Measurements from ENCODE around the gene NFKB1.

NFKB1 gene

DNA sequence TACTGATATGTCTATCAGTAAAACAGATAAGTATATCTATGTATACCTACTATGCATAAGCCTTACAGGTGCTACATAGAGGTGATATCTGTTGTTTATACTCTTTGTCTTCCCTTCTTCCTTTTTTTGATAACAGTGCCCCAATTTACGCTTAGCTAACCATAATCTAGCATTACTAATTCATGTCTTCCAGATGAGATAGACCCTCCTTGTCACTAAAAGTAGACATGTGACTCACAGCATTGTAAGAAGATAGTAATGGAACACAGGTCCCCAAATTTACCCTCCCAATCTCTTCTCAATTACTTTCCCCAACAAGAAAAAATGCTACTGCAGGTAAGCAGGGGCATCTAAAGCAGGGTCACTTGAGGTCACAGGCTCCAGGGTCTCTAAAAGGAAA is 7.9 kb upstream of the NFKB1 start:
- no peak overlapping the region for H3K4me3 ChIP-seq (IDR thresholded peaks at IDR 0.05; ENCODE audit: insufficient read depth, low read depth, low read length)
- H3K9ac ChIP-seq, result no peak overlapping the region
- peaks cover 19% of the 10 kb centered on the region for H3K4me1 ChIP-seq (ENCODE audit: low read depth, poor library complexity, severe bottlenecking)
- H3K27ac ChIP-seq, result no peak overlapping the region
- no peaks in the 10 kb centered on the region for H3K27me3 ChIP-seq (ENCODE audit: insufficient read depth, low read depth)
- no peaks in the 10 kb centered on the region for H3K79me2 ChIP-seq (ENCODE audit: insufficient read depth, low read depth)
- no peak overlapping the region for H2AFZ ChIP-seq (ENCODE audit: low read depth)
- TF ChIP-seq CTCF (conservative IDR thresholded peaks at IDR 0.05; ENCODE audit: low read depth, low read length), result no peak
- H3K4me2 ChIP-seq, result no peak overlapping the region
- H3K36me3 ChIP-seq (ENCODE audit: insufficient read depth), result no peaks in the 10 kb centered on the region
- H4K20me1 ChIP-seq (ENCODE audit: insufficient read depth), result no peaks in the 10 kb centered on the region

- H4K20me1 ChIP-seq (ENCODE audit: insufficient read depth), result no peaks in the 10 kb centered on the region
- TF ChIP-seq CTCF (conservative IDR thresholded peaks at IDR 0.05; ENCODE audit: low read depth, low read length), result no peak
- H3K4me2 ChIP-seq, result peak overlapping the region; percentile 35
- no peaks in the 10 kb centered on the region for H3K79me2 ChIP-seq (ENCODE audit: insufficient read depth, low read depth)
- H3K27me3 ChIP-seq (ENCODE audit: insufficient read depth, low read depth), result no peaks in the 10 kb centered on the region
- H3K4me3 ChIP-seq (IDR thresholded peaks at IDR 0.05; ENCODE audit: insufficient read depth, low read depth, low read length), result no peak overlapping the region
- 0 out of 2 replicates have a peak overlapping the region, but pooled peaks have one; percentile 7 for H3K27ac ChIP-seq
- H3K36me3 ChIP-seq (ENCODE audit: insufficient read depth), result no peaks in the 10 kb centered on the region
- no peak overlapping the region for H3K9ac ChIP-seq
- no peak overlapping the region for H2AFZ ChIP-seq (ENCODE audit: low read depth)
- peaks cover 19% of the 10 kb centered on the region for H3K4me1 ChIP-seq (ENCODE audit: low read depth, poor library complexity, severe bottlenecking)
These were observed 7.4 kb upstream of the NFKB1 start for GRCh38 chr4:102493794-102494193.

DNA sequence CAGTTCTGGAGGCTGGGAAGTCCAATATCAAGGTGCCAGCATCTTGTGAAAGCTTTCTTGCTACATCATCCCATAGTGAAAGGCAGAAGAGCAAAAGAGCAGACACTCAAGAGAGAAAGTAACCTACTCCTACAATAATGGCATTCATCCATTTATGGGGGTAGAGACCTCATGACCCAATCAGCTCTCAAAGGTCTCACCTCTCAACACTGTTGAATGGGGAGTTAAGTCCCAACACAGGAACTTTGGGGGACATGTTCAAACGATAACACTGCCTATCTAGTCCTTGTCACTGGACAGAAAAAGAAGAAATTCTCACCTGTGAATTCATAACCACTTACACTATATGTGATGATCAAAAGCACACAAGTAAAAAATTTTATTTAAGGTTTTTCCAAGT is 6.6 kb upstream of the NFKB1 start:
- 0 out of 2 replicates have a peak overlapping the region, but pooled peaks have one; percentile 35 for H3K4me2 ChIP-seq
- no peaks in the 10 kb centered on the region for H4K20me1 ChIP-seq (ENCODE audit: insufficient read depth)
- H2AFZ ChIP-seq (ENCODE audit: low read depth), result no peak overlapping the region
- no peak for TF ChIP-seq CTCF (conservative IDR thresholded peaks at IDR 0.05; ENCODE audit: low read depth, low read length)
- H3K36me3 ChIP-seq (ENCODE audit: insufficient read depth), result no peaks in the 10 kb centered on the region
- H3K27me3 ChIP-seq (ENCODE audit: insufficient read depth, low read depth), result no peaks in the 10 kb centered on the region
- no peak overlapping the region for H3K27ac ChIP-seq
- H3K4me3 ChIP-seq (IDR thresholded peaks at IDR 0.05; ENCODE audit: insufficient read depth, low read depth, low read length), result no peak overlapping the region
- peaks cover 19% of the 10 kb centered on the region for H3K4me1 ChIP-seq (ENCODE audit: low read depth, poor library complexity, severe bottlenecking)
- H3K9ac ChIP-seq, result no peak overlapping the region
- no peaks in the 10 kb centered on the region for H3K79me2 ChIP-seq (ENCODE audit: insufficient read depth, low read depth)

DNA sequence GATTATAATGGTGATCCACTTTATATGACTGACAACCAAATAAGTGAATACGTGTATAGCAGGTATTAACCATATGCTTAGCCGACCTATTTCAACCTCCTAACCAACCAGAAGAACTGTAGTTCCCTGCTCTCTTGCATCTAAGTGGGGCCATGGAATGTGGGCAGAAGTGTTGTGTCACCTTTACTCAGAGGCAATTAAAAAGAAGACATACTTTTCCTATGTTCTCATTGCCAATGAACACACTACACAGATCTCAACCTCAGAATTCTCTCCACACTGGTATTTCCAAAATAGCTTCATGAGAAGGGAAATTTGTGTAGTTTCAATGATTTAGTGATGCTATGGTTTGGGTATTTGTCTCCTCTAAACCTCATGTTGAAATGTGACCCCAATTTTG is 3.2 kb upstream of the NFKB1 start:
- Histone ChIP-seq H3K9ac (no peak overlapping the region), H3K4me2 (no peak overlapping the region), H2AFZ (ENCODE audit: low read depth) (no peak overlapping the region), H3K27ac (no peak overlapping the region), H3K79me2 (ENCODE audit: insufficient read depth, low read depth) (peaks cover 7% of the 10 kb centered on the region; the same call in 1 of the 2 replicates), H3K4me1 (ENCODE audit: low read depth, poor library complexity, severe bottlenecking) (peaks cover 29% of the 10 kb centered on the region), H3K36me3 (ENCODE audit: insufficient read depth) (no peaks in the 10 kb centered on the region), H4K20me1 (ENCODE audit: insufficient read depth) (no peaks in the 10 kb centered on the region), H3K4me3 (IDR thresholded peaks at IDR 0.05; ENCODE audit: insufficient read depth, low read depth, low read length) (no peak overlapping the region), H3K27me3 (ENCODE audit: insufficient read depth, low read depth) (no peaks in the 10 kb centered on the region)
- TF ChIP-seq CTCF (conservative IDR thresholded peaks at IDR 0.05; ENCODE audit: low read depth, low read length), result no peak

Data from KMS-11 (cell line).